NCI-H774 (cell line): Measurements from ENCODE around the gene SKP2.
"Not testable (repeated sequence)": the region's sequence is repeated elsewhere in the genome, so short reads cannot be mapped to it uniquely, and the experiment has no call there.

Experiments
- DNase-seq: peaks from one replicate; lab custom pipeline; 2025; lab: John Stamatoyannopoulos, UW

SKP2 gene

GRCh38 chr5:36156619-36157018, 4.7 kb downstream of the SKP2 start:
- DNase-seq = no peak

- no peak for DNase-seq
These were observed 6.2 kb downstream of the SKP2 start for GRCh38 chr5:36158144-36158543.

- DNase-seq = no peak
These were observed 8.7 kb downstream of the SKP2 start for GRCh38 chr5:36160617-36161016.

GRCh38 chr5:36161361-36161760, 9.4 kb downstream of the SKP2 start:
- DNase-seq = no peak

GRCh38 chr5:36162810-36163486, 11.0 kb downstream of the SKP2 start:
- DNase-seq = no peak

- DNase-seq = no peak
These were observed 12.6 kb downstream of the SKP2 start for GRCh38 chr5:36164461-36164860.

GRCh38 chr5:36168737-36169136, 16.8 kb downstream of the SKP2 start:
- DNase-seq = no peak

GRCh38 chr5:36170832-36171424, 19.0 kb downstream of the SKP2 start:
- DNase-seq = no peak

- no peak for DNase-seq
These were observed 20.7 kb downstream of the SKP2 start for GRCh38 chr5:36172599-36172998.

- no peak for DNase-seq
These were observed 21.5 kb downstream of the SKP2 start for GRCh38 chr5:36173426-36173825.

- no peak for DNase-seq
These were observed 22.2 kb downstream of the SKP2 start for GRCh38 chr5:36174119-36174518.

GRCh38 chr5:36175043-36175442, 23.1 kb downstream of the SKP2 start:
- no peak for DNase-seq

GRCh38 chr5:36177154-36177553, 25.2 kb downstream of the SKP2 start:
- no peak for DNase-seq

- peak; percentile 17 for DNase-seq
These were observed 26.0 kb downstream of the SKP2 start for GRCh38 chr5:36177715-36178523.

- DNase-seq = no peak
These were observed 26.6 kb downstream of the SKP2 start for GRCh38 chr5:36178524-36178890.

GRCh38 chr5:36179950-36180349, 28.0 kb downstream of the SKP2 start:
- no peak for DNase-seq

- no peak for DNase-seq
These were observed 28.8 kb downstream of the SKP2 start for GRCh38 chr5:36180556-36181350.

GRCh38 chr5:36181774-36182173, 29.9 kb downstream of the SKP2 start:
- no peak for DNase-seq

- DNase-seq = not testable (repeated sequence)
These were observed 32.5 kb downstream of the SKP2 start for GRCh38 chr5:36184408-36184807.

GRCh38 chr5:36193746-36194145, 41.8 kb downstream of the SKP2 start:
- DNase-seq = no peak

- DNase-seq = no peak
These were observed 46.4 kb downstream of the SKP2 start for GRCh38 chr5:36198281-36198680.

- DNase-seq = not testable (repeated sequence)
These were observed 46.9 kb downstream of the SKP2 start for GRCh38 chr5:36198783-36199182.
